GM19193 (cell line): Measurements from ENCODE around the gene ADGRV1.

Experiments
- POLR2A ChIP-seq: IDR thresholded peaks from 4 replicates; pipeline ENCODE4 v1.6.1; 2011; ENCODE audit not compliant: insufficient read depth, insufficient read length; ENCODE audit errors: extremely low read depth

ADGRV1 gene

GRCh38 chr5:91011029-91011428 lies 452.4 kb downstream of the ADGRV1 start:
- TF ChIP-seq POLR2A = no peak

DNA sequence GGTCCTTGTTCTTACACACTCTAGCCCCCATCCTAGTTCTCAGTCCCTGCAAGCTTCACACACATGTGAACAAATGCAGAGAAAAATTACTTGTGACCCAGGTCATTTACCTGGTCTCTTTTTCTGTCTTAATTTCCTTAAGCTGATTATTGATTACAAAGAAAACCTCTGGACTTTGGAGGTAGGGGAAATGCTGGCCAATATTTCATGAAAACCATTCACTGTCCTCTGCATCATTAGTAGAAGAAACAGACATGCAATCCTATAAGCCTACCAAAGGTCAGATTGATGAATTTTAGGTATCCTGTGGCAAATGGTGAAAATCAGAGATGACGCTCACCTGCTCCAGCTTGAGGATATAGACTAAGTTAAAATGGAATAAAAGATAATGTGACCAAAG lies 457.7 kb downstream of the ADGRV1 start:
- no peak for TF ChIP-seq POLR2A

DNA sequence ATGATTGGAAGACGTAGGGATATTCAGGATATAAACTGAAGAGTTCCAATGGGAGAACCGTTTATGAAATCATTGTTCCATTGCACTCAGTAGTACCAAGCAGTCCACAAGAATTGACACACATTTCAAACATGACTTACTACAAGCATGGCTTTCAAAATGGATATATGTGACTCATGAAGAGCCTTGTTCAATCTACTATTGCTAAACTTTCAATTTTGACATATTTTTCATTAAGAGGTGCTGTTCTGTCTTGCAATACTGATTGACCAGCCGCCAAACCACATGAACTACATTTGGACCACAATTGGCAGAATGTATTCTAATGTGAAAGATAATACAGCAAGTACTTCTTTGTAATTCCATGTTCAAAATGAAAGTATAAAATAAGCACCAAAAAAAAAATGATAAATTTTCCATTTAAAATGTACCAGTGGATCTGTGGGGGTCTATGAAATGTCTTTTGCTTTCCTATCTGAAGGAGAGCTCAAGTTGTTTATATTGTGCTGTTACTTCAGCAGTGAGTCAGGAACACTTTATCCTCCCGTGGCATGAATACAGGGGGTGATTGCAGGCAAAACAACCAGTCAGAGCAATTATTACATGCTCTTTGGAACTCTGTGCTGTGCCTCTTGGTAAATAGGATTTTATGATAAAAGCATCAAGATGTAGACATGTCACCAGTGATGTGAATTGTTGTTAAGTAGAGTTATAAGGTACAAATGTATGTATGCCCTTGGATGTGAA lies 458.5 kb downstream of the ADGRV1 start:
- TF ChIP-seq POLR2A = no peak

DNA sequence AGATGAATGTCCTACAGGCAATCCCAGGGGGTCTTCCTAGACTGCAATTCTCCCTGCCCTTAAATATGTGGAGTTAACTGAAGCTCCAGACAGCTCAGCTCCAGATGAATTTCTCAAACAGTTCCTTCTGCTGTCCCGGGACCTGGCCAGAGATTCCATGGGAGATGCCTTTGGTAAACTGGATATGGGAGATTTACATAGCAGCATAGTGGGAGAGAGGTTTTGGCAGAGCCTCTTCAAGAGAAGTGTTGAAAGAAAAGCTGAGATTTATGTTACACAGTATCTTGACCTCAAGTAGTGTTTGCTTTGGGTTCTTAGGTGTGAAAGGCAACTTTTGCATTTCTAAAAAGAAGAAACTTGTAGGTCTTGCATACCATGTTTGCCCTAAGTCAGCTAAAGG lies 459.6 kb downstream of the ADGRV1 start:
- TF ChIP-seq POLR2A = no peak

DNA sequence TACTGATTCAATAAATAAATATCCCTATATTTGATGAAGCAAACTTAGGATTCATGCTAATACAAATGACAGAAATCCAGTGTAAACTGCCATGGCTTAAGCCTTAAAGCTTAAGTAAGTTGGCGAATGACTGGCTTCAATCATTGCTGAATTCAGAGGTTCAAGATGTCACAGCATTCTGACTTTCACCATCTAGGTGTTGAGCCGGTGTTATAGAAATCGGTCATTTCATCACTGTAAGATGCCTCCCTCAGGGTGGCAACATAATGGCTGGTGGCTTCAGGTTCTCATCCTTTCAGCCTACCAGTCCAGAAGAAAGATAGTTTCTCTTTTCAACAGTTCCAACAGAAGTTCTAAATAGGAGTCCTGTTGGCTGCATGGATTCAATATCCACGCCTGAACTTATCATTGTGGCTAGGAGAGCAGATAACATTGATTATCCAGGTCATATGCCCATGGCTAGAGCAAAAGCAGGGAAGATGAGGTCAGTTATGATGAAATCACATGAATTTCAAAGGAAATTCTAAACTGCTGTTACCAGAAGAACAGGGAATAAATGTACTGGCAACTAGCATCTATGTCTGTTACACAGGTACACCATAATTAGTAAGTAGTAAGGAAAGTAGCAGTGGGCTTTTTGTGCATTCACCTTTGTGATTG lies 460.2 kb downstream of the ADGRV1 start:
- TF ChIP-seq POLR2A = no peak

GRCh38 chr5:91020065-91020800 lies 461.6 kb downstream of the ADGRV1 start:
- no peak for TF ChIP-seq POLR2A

- TF ChIP-seq POLR2A = no peak
Observed at GRCh38 chr5:91022518-91022917, 463.9 kb downstream of the ADGRV1 start.

DNA sequence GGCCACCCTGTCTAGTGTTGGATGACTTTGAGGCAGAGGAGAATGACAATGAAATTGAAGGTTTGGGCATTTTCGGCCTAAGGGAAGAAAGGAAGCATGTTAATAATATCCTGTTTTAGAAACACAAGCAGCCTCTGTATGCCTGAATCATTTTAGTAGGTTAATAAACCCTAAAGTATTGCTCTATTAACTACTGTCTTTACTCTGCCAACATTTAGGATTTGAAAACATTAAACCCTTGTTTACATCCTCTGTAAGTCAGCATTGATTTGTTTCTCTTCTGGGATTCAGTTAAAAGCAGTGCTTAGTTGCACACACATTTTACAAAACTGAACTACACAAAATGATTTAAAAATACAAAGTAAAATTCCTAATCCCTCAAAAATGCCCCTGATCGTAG lies 465.6 kb downstream of the ADGRV1 start:
- no peak for TF ChIP-seq POLR2A

DNA sequence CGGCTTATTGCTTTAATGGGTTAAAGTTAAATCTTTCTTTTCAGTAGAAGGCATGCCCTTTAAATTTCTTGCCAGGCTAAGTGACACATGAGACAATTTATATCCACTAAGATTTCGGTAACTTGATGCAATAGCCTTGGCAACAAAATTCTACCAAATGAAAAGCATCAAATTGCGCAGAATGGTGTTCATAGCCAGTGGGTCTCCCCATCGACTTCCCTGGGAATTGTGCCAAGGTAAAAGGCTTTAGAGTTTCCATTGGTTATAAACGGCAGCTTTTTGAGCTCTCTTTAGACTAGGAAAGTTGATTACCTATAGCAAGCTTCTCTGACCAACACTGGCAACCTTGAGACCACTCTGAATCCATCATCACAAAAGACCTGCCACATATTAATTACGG lies 466.1 kb downstream of the ADGRV1 start:
- TF ChIP-seq POLR2A = no peak

DNA sequence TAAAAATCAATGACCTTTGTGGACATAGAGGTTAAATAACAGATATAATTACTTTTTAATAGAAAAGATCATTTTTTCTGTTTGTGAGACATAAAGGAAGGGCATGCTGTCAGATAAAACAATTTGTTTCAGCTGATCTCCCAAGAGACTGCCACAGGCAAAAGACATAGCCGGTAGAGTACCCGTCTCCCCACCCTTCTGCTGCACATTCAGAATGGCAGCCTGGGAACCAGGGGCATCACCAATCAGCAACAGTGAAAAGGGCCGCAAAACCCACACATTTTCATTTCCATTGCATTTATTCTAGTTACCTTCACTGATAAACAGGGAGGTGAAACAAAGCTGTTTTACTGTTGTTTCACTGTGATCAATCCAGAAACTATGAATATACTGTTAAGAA lies 466.9 kb downstream of the ADGRV1 start:
- TF ChIP-seq POLR2A = no peak

- no peak for TF ChIP-seq POLR2A
Observed at GRCh38 chr5:91025956-91026355, 467.4 kb downstream of the ADGRV1 start.

GRCh38 chr5:91026466-91026865 lies 467.9 kb downstream of the ADGRV1 start:
- no peak for TF ChIP-seq POLR2A

DNA sequence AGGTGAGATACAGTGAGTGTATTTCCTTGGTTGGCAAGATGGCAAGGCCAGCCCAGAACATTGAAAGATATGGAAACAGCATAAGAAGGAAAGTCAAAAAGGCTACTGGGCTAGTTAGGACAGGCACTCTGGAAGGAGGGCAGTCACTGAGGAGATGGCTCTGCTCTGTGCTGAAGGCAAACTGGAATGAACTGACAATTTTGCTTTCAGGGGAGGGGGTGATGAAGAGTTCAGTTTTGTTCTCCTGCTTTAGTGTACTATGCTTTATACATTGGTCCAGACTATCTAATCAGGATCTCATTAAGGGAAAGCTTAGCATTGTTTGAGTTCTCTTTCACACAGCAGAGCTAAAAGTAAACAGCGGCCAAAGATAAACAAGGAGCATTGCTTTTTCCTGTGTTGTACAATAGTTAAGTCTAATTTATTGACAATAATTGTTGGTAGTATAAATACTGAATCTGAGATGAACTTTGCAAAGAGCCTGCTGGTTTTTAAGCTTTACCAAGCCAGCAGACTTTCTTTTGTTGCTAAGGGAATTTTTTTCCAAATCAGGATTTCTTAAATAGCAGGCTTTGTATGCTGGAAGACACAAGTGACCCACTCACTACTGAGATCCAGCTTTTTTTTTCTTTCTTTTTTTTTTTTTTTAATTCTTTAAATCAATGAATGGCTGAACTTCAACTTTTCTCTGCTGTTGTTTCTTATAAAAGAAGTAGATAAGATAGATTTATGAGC lies 469.0 kb downstream of the ADGRV1 start:
- TF ChIP-seq POLR2A = no peak

DNA sequence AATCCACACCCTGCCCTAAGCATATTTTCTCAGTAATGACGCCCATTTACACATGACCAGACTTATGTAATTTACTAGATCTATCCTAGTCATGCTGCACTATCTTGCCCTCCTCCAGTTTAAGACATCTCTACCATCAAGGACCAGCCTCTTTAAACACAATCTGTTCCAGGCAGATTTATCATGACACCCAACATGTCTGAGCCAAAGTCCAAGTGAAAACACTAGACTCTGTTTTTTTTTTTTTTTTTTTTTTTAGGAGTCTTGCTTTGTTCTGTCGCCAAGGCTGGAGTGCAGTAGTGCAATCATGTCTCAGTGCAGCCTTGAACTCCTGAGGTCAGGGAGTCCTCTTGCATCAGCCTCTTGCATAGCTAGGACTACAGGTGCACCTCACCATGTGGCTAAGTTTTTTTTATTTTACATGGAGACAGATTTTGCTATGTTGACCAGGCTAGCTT lies 469.9 kb downstream of the ADGRV1 start:
- TF ChIP-seq POLR2A = no peak
